A549 (cell line): ENCODE data around the gene ADAMTS4.

Experiments used
- CTCF ChIP-seq: fragments of >200 bp; sonication (Bioruptor Twin); formaldehyde crosslinking; IDR thresholded peaks from 3 replicates; pipeline ENCODE4 v1.5.1; 2016
- MAZ ChIP-seq: fragments of 150-350 bp; IDR thresholded peaks from 2 replicates; pipeline ENCODE4 v1.6.1; 2014; ENCODE audit warnings: antibody characterized with exemption, low read depth, low read length, borderline replicate concordance

GRCh38 chr1:161220002-161220401 lies 21.1 kb upstream of the ADAMTS4 start:
- no peak for TF ChIP-seq MAZ
- TF ChIP-seq CTCF: no peak
